Stomach (tissue), 4 donors: Measurements from ENCODE around the gene RABGAP1L.

Source experiments
- EP300 ChIP-seq: sonication (generic); formaldehyde crosslinking; IDR thresholded peaks from one replicate; pipeline ENCODE4 v1.6.1; 2017; ENCODE audit warnings: antibody characterized with exemption
- POLR2A ChIP-seq, 4 donors: fragments of 450-650 bp; IDR thresholded peaks; one replicate each; pipeline ENCODE4 v1.6.1; 2016; ENCODE audit warnings: antibody characterized with exemption in 4 of 4, control low read depth in 2 of 4, mild to moderate bottlenecking in 1 of 4, moderate library complexity in 1 of 4
- POLR2AphosphoS5 ChIP-seq, 3 donors: sonication (generic); formaldehyde crosslinking; IDR thresholded peaks; one replicate each; pipeline ENCODE4 v1.6.1; 2016; ENCODE audit warnings: antibody characterized with exemption in 3 of 3
- TF ChIP-seq, protein P1 (sequence below), 7 experiments: fragments of 450-650 bp in 4 of 7; fragments of 200-600 bp in 3 of 7; sonication (generic) in 3 of 7; IDR thresholded peaks; one replicate each; pipeline ENCODE4 v1.5.1; 2016 to 2019; ENCODE audit warnings: antibody characterized with exemption in 7 of 7, control low read depth in 2 of 7, mild to moderate bottlenecking in 1 of 7

DNA sequence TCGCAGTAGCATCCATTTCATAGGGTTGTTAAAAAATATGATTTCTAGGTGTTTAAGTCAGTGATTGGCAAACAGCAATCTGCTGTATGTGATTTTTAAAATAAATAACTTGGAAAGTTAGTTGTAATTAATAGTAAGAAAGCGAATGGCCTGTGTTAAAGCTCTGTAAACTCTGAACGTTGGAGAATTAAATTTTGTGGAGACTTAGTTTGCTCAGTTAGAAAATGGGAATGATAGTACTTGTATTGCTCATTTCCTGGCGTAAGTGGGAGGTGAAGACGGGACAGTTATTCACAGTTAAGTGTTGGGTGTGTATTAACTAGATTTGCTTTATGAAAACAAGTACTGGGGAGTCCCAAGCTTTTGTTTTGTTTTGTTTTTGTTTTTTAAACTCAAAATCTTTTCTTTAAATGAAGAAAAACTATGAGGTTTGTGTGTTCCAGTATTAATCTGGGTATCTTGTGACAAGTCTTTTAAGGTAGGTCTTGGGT, 841.4 kb downstream of the RABGAP1L start:
- TF ChIP-seq, protein P1, sequence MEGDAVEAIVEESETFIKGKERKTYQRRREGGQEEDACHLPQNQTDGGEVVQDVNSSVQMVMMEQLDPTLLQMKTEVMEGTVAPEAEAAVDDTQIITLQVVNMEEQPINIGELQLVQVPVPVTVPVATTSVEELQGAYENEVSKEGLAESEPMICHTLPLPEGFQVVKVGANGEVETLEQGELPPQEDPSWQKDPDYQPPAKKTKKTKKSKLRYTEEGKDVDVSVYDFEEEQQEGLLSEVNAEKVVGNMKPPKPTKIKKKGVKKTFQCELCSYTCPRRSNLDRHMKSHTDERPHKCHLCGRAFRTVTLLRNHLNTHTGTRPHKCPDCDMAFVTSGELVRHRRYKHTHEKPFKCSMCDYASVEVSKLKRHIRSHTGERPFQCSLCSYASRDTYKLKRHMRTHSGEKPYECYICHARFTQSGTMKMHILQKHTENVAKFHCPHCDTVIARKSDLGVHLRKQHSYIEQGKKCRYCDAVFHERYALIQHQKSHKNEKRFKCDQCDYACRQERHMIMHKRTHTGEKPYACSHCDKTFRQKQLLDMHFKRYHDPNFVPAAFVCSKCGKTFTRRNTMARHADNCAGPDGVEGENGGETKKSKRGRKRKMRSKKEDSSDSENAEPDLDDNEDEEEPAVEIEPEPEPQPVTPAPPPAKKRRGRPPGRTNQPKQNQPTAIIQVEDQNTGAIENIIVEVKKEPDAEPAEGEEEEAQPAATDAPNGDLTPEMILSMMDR (IDR thresholded peaks at IDR 0.05) = no peak
- TF ChIP-seq POLR2AphosphoS5 (IDR thresholded peaks at IDR 0.05) = no peak
- TF ChIP-seq POLR2A (IDR thresholded peaks at IDR 0.05) = no peak
- no peak for TF ChIP-seq EP300
